B cell (primary cell): Measurements from ENCODE around the gene GMIP.

Experiments
- EZH2 ChIP-seq: IDR thresholded peaks from 2 replicates; pipeline ENCODE4 v1.6.1; 2012; ENCODE audit warnings: borderline replicate concordance, low read depth, mild to moderate bottlenecking, moderate library complexity, low read length; ENCODE audit not compliant: insufficient read depth, poor library complexity, severe bottlenecking
- TF ChIP-seq, protein P1 (sequence below): fragments of 200-600 bp; IDR thresholded peaks from one replicate; pipeline ENCODE4 v1.8.0; 2022; ENCODE audit warnings: antibody characterized with exemption, mild to moderate bottlenecking

DNA sequence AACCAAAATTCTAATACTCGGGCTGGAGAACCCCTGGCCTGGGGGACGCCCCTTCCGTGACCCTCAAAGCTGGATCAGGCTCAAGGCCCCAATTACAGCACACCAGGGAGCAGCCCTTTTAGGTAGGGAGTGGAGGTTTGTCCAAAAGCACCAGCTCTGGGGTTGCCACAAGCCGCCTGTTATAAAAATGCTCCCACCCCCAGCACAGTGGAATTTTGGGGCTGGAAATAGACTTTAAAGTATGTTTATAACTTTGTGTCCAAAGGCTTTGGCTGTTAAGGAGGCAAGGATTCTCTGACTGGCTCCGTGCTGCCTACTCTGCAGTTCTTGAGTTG is 564 bp upstream of the GMIP start:
- TF ChIP-seq, protein P1, sequence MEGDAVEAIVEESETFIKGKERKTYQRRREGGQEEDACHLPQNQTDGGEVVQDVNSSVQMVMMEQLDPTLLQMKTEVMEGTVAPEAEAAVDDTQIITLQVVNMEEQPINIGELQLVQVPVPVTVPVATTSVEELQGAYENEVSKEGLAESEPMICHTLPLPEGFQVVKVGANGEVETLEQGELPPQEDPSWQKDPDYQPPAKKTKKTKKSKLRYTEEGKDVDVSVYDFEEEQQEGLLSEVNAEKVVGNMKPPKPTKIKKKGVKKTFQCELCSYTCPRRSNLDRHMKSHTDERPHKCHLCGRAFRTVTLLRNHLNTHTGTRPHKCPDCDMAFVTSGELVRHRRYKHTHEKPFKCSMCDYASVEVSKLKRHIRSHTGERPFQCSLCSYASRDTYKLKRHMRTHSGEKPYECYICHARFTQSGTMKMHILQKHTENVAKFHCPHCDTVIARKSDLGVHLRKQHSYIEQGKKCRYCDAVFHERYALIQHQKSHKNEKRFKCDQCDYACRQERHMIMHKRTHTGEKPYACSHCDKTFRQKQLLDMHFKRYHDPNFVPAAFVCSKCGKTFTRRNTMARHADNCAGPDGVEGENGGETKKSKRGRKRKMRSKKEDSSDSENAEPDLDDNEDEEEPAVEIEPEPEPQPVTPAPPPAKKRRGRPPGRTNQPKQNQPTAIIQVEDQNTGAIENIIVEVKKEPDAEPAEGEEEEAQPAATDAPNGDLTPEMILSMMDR, result no peak
- TF ChIP-seq EZH2, result no peak
